NCI-H226 (cell line): ENCODE results near the gene FAM117A.
"Not testable (repeated sequence)": the region's sequence is repeated elsewhere in the genome, so short reads cannot be mapped to it uniquely, and the experiment has no call there.

Experiments used
- DNase-seq: peaks from one replicate; pipeline ENCODE4 v3.0.0-alpha.2; 2015

FAM117A gene

DNA sequence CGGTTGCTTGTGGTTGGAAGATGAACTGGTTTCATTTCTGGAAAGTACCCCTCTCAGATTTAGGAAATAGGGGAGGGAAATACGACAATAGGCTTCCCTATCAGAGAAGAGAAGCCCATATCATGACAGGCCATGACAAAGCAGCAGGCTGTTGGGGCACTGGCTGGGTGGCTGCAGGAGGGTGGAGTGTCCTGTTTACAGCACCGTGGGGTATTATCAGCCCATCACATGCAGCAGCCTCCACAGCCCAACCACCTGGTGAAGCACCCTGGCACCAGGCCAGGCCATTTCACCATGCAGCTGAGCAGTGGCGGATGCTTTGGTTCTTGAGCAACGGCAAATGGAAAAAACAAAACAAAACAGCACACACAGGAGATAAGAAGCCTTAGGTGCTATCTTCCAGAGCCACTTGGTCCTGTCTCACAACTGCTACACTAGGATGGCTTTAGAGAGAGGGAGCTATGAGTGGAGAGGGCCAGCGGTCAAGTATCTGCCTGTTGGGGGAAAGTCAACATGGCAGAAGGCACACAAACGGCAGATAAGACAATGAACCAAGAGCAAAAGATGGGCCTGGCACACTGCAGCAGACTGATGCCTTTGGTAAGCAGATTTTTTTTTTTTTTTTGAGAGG is 24.2 kb downstream of the FAM117A start:
- DNase-seq = peak; percentile 48

GRCh38 chr17:49738456-49739163 is 25.3 kb downstream of the FAM117A start:
- DNase-seq = no peak

- DNase-seq = no peak
Observed at GRCh38 chr17:49734515-49735490, 29.1 kb downstream of the FAM117A start.

GRCh38 chr17:49731435-49731831 is 32.5 kb downstream of the FAM117A start:
- no peak for DNase-seq

DNA sequence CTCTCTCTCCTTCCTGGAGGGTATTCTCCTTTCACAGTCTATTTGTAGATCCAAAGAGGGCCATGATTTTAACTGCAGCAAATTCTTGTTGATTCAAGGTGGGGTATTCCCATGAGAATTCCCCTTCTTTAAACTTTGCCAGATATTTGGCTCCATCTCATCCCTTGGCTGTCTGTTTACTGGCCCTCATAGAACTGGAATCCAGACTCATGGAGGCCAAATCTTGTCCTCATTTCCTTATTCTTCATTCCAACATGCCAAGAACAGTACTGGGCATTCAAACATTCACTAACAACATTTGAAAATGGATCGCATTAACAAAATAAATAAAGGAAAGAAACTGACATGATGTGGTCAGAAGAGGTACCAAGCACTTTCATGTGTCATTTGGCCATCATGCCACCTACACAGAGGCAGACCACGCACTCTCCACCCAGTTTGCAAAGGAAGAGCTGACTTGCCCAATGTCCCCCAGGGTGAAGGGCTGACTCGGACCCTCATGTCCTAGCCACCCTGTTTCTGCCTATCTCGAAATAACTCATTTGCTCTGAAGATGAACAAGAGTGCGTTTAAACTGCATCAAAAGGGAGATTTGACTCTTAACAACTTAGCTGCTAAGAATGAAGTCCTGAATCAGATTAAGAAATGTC is 33.0 kb downstream of the FAM117A start:
- DNase-seq = no peak

GRCh38 chr17:49730078-49730784 is 33.7 kb downstream of the FAM117A start:
- peak; percentile 71 for DNase-seq

GRCh38 chr17:49729069-49729468 is 34.9 kb downstream of the FAM117A start:
- DNase-seq = peak; percentile 14

DNA sequence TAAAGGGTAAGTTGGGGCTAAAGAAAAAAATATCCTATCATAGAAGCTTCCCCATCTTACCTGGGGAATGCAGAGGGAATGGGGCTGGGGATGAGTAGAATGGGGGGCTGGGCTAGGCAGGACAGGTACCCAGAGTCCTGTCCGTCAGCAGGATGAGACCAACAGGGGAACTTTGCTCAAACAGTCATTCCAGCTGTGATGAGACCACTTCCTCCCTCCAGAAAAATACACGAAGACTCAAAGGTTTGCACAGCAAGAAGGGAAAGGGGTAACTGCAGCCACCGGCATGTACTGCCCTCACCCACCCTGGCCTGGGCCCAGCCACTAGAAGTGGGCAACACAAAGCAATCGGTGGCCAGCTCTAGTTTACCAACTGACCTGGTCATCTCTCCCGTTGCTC is 35.5 kb downstream of the FAM117A start:
- DNase-seq = no peak

DNA sequence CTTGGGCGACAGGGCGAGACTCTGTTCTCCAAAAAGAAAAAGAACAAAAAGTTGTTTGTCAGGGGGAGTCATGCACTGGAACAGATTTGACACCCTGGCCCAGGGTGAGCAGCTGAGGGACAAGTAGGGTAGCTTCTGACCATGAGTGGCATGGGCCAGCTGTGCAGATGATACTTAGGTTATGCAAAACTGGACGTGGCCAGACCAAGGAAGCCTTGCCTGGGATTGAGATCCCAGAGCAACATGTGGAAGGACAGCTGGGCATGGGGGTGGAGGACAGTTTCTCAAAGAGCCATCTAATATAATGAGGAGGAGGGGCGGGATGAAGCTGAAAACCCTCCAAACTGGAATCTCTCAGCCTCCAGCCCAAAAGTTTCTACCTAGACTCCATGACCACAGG is 36.6 kb downstream of the FAM117A start:
- DNase-seq = no peak

DNA sequence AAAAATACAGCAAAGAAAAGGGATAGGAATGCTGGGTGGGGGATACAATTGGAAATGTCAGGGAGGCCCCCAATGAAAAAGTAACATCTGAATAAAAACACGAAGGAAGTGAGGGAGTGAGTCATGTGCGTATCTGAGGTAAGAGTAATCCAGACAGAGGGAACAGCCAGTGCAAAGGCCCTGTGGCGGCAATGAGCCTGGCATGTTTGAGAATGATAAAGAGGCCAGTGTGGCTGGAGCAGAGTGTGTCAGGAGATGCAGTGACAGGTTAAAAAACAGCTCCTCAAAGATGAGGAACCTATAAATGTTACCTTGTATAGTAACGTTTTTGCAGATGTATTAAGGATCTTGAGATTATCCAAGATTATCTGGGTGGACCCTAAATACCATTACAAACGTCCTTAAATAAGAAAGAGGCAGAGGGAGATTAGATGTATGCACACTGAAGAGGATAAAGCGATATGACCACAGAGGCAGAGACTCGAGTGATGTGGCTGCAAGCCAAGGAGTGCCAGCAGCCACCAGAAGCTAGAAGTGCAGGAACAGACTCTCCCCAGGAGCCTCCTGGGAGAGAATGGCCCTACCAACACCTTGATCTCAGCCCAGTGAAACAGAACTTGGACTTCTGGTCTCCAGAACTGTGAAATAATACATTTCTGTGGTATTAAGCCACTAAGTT is 38.3 kb downstream of the FAM117A start:
- no peak for DNase-seq

- not testable (repeated sequence) for DNase-seq
Observed at GRCh38 chr17:49724552-49724951, 39.4 kb downstream of the FAM117A start.

GRCh38 chr17:49723423-49723822 is 40.5 kb downstream of the FAM117A start:
- no peak for DNase-seq

GRCh38 chr17:49722066-49722465 is 41.9 kb downstream of the FAM117A start:
- DNase-seq = no peak

DNA sequence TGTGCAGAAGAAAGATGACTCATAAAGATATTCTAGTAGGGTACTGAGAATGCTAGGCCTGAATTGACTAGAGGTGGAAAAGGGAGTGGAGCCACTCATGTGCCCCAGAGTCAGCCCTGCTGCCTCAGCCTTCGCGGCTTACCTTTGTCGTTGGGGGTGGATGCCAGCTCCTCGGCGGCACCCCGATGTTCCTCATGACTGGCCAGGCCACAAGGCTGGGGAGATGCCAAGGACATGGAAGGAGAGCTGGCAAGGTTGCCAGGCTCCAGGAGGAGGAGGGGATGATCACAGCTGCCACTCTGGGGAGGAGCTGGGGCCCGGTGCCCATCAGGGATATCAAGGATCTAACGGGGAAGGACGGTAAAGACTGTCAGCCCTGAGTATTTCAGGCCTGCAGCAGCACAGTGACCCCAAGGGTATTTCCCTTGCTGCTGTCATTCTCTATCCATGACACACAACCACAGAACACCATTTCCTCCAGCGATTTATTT is 46.5 kb downstream of the FAM117A start:
- no peak for DNase-seq

GRCh38 chr17:49716668-49717364 is 47.1 kb downstream of the FAM117A start:
- DNase-seq = no peak

DNA sequence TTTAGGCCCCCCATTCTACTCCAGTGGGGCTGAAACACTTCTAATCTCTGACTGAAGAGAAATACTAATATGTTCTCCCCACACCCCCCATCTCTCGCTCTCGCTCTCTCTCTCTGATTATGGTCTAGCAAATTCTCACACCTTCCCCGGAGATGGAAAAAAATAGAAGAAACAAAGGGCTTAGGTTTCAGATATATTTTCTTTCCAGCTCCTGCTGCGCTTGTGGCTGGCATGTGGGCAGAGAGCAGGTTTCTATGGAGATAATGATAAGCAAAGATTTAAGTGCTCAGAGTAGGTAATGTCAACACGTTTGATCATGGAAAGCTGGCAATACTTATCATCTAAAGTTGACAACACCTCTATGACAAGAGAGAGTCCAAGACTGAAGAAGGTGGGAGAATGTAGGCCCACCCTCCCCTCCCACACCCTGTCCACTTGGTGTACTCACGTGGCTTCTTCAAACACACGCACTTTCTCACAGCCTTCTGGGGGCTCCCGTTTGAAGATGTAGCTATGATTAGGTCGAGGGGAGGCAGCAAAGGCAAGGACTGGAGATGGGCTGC is 48.1 kb downstream of the FAM117A start:
- DNase-seq = no peak

DNA sequence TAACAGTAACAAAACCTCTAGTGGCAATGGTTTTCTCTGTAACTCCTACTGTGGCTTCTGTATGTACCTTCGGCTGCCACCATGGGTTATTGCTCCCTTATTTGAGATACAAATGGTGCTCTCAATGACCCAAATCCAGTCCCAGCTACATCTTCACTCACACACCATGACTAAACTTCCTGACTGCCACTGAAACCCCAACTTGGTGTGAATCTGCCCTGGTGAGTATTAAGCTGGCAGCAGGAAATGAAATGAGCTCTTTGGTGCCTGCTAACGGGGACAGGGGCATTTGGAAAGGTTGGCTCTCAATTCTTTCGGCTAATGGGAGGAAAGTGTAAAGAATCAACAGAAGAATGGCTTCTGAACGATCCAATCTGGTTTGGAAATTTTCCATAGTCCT is 48.7 kb downstream of the FAM117A start:
- no peak for DNase-seq

- DNase-seq = peak; percentile 36
Observed at GRCh38 chr17:49708515-49709183, 55.3 kb downstream of the FAM117A start.

DNA sequence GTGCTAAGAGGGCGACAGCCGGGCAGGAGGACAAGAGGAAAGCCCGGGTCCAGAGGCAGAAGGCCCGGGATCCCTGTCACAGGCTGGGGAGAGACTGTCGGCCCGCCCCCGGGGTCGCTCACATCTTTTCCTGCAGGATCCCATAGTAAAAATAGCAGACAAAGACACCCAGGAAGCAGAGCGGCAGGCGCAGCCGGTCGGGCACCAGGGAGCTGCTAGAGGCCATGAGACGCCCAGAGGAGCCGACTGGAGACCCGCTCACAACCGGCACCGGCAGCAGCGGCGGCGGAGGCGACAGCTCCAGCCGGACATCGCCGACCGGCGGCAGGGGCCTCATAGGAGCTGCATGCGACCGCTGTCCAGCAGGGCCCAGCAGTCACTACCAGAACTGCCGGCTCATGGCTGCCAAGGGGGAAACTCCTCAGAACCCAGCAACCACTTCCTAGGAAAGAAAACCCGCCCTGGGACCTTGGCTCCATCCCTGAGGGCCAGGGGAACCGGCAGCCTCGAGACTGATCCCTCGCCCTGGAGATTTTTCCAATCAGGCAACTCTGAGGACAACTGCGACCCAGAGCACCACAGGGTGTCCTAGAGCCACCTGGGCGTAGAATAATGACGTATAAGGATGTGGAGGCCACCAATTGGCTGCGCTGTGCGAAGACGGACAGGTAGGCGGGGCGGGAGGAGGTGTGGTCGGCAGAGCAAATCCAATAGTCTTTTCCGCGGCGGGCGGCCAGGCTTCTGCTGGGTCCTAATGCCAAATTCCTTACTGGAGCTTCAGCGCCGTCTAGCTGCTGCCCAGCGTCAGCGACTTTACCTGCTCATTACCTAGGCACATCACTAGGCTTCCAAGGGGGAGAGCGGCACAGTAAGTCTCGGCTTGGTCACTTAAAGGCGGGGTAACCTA is 56.1 kb downstream of the FAM117A start, which contains the start of gene SLC35B1:
TSS of gene SLC35B1 (minus strand) at position 357 of the 907 bp plus-strand sequence. CDS start at position 226, 131 bp downstream.
- DNase-seq = peak; percentile 96
